LNCAP (cell line): ENCODE measurements around the gene SH2D2A.

Source experiments
- CTCF ChIP-seq: fragments of 450-650 bp; IDR thresholded peaks from 2 replicates; pipeline ENCODE4 v1.5.1; 2017; ENCODE audit warnings: mild to moderate bottlenecking

Gene SH2D2A

GRCh38 chr1:156816561-156817328 lies at the start of gene SH2D2A:
SH2D2A (minus strand) TSS chr1:156816848; CDS start chr1:156816708, 140 bp downstream.
- TF ChIP-seq CTCF, result no peak

DNA sequence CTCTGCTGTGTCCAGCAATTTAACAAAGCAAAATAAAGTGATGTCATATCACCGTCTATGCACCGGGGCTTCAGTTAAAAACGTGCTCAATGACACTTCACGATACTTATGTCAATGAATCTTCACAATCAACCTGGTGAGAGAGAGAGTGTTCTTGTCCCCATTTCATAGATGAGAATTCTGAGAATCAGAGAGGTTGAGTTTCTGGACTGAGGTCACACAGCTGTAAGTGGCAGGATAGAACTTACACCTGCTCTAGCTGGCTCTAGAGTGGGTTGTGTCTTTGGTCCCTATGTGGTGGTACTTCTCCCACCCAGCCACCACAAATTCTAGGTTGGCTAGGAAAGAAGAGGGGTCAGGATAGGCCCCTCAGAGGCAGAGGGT lies 49.2 kb upstream of the SH2D2A start:
- no peak for TF ChIP-seq CTCF

- TF ChIP-seq CTCF, result no peak
These were observed 48.6 kb upstream of the SH2D2A start for GRCh38 chr1:156865258-156865657.

- TF ChIP-seq CTCF, result no peak
These were observed 48.1 kb upstream of the SH2D2A start for GRCh38 chr1:156864796-156865195.

- no peak for TF ChIP-seq CTCF
These were observed 47.0 kb upstream of the SH2D2A start for GRCh38 chr1:156863631-156864030.

DNA sequence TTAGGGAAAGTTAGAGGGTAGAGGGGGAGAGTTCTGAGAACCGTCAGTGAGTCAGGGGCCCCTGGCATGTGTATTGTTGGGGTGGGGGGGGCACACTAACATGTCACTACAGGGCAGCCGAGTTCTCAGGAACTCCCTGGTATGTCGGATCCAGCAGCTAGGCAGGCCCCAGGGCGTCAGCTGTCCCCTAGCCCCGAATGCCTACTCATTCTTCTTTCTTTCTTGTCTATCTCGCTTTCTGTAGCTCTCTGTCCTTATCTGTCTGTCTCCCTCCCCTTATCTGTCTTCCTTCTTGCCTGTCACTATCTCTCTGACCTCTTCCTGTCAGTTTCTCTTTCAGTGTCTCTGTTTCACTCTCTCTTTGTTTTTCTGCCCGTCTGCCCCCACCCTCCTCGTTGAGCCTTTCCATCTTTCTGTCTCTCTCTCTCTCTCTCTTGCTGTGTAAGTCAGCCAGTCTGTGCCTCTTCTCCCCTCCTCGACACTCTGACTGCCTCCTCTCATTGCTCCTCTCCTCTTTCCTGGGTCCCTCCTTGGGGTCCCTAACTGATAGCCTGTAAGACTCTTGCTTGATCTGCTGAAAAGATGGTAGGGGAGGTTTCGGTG lies 46.5 kb upstream of the SH2D2A start:
- no peak for TF ChIP-seq CTCF

- TF ChIP-seq CTCF, result no peak
These were observed 45.9 kb upstream of the SH2D2A start for GRCh38 chr1:156862584-156862983.
